HG03521 (cell line): ENCODE data around the gene PDPN.
"Not testable (repeated sequence)": the region's sequence is repeated elsewhere in the genome, so short reads cannot be mapped to it uniquely, and the experiment has no call there.

Experiments used
- ATAC-seq: cut with Tn5 transposase; IDR thresholded peaks from one replicate; pipeline ENCODE4 v1.9.1; 2021; ENCODE audit warnings: mild to moderate bottlenecking, moderate library complexity; ENCODE audit not compliant: unreplicated experiment

PDPN gene, protein sequence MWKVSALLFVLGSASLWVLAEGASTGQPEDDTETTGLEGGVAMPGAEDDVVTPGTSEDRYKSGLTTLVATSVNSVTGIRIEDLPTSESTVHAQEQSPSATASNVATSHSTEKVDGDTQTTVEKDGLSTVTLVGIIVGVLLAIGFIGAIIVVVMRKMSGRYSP

DNA sequence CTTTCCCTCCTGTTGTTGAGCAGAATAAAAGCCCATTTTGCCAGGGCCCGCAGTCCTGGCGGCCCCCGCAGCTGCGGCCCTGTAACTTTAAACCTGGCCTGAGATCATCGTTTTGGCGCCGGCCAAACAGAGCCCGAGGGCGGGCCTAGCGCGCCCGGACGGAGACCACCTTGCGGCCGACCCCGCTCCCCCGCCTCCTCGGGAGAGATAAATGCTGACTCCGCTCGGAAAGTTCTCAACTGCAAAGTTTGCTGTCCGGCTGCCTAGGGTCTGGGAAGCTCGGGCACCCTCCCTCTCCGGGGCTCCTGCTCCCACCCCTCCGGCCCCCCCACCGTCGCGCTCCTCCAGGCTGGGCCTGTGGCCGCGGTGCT lies at the start of gene PDPN:
PDPN (plus strand) TSS at position 238 of the 371 bp plus-strand sequence. CDS start 202 bp downstream, outside the sequence.
- ATAC-seq: no peak

DNA sequence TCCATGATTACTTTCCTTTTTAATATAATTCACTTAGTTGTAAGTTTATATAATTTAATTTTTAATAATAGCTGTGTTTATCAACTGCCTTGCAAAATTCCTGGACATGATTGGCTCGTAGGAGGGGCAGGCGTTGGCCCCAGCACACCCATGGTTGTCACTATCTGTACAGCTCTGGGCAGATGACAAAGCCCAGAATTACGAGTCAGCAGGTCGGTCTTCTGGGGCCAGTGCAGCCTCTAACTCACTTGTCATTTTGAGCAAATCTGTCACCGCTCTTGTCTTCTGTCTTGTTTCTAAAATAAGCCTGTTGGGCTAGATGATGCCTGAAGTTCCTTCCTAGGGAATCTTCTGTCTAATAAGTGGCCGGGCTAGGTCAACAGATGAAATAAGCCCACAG lies 48.4 kb upstream of the PDPN start:
- ATAC-seq: no peak

DNA sequence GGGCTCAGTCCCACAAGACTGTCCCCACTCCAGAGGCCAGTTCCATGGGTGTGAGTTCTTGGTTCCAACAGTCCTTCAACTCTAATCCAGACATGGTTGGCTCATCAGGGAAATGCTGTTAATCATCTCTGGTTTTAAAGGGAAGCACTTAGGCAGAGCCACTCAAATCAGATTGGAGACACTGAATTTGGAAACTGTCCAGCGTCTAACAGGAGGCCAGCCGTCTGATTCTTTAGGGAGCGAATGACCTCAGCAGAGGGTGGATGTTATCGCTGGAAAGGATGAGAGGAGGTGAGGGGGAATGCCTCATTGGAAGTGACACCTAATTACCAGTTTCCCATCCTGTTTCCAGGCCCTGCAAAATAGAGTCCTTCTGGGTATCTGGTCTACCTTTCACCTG lies 47.1 kb upstream of the PDPN start:
- ATAC-seq: no peak

DNA sequence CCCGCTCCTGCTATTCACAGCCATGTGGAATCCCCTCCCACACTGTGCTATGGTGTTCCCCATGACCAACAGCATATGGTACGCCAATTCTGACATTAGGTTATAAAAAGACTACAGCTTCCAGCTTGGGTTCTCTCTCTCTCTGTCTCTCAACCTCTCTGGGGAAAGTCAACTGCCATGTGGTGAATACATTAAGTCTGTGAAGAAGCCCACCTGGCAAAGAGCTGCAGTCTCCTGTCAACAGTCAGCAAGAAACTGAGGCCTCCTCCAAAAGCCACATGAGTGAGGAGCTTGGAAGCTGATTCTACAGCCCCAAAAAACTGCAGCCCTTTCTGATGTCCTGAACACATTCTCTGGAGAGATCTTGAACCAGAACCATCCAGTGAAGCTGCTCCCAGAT lies 44.8 kb upstream of the PDPN start:
- ATAC-seq: no peak

DNA sequence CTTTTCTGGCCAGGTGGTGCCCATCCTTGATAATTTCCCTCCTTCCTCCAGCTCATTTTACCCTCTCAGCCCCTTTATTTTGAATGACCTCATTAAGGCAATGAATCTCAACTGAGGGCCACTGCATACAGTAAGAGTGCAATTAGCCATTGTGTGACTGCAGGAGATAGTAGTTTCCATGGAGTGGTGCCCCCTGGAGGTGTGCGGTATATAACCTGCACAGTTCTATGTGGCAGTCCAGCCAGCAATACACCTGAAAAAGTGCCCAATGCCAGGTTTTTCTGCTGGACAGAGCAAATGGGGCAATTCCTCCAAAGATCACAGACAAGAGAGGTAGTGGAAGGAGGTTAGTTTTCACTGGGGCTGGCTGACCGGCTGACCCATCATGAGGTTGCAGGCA lies 43.9 kb upstream of the PDPN start:
- ATAC-seq: no peak

DNA sequence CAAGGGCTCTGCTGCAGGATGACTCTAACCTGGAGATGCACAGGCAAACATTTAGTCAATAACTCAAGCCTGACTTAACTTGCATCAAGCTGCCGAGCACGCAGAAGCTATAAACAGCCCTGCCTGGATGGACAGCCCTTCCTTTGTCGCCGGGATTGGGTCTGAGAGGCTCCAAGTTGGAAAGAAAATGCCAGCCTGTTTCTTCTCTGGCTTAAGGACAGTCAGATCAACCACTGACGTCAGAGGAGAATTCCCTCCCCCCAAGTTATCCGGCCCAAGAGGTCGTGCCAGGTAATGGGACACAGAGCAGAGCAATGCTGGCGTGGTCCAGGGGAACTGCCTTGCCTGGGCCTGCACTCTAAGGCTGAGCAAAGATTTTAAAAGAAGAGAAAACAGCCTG lies 42.8 kb upstream of the PDPN start:
- no peak for ATAC-seq

DNA sequence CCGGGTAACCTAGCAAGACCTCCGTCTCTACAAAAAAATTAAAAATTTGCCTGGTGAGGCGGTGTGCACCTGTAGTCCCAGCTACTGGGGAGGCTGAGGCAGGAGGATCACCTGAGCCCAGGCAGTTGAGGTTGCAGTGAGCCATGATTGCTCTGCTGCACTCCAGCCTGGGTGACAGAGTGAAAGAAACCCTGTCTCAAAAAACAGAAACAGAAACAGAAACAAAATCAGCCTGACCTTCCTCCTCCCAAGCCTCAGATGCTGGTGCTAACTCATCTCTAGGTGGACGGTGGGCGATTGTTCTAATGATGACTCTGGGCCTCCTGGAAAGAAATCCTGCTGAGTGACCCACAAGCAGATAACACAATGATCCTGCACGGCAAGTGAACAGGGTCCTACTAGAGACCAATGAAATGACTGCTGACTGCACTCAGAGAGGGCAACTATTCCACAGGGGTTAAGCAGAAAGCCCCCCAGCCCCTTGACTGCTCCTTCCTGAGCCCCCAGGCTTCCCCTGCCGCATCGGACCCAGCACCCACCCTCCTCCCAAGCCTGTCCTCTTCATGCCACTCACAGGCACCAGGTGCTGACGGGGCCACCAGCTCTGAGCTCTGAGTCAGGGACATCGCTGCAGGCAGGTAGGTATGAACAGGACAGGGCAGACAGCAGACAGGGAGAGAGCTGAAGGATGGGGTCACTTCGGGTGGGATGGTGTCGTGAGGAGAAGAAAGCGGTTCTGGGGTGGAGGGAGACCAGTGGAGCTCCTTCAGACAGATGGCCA lies 42.0 kb upstream of the PDPN start:
- no peak for ATAC-seq

DNA sequence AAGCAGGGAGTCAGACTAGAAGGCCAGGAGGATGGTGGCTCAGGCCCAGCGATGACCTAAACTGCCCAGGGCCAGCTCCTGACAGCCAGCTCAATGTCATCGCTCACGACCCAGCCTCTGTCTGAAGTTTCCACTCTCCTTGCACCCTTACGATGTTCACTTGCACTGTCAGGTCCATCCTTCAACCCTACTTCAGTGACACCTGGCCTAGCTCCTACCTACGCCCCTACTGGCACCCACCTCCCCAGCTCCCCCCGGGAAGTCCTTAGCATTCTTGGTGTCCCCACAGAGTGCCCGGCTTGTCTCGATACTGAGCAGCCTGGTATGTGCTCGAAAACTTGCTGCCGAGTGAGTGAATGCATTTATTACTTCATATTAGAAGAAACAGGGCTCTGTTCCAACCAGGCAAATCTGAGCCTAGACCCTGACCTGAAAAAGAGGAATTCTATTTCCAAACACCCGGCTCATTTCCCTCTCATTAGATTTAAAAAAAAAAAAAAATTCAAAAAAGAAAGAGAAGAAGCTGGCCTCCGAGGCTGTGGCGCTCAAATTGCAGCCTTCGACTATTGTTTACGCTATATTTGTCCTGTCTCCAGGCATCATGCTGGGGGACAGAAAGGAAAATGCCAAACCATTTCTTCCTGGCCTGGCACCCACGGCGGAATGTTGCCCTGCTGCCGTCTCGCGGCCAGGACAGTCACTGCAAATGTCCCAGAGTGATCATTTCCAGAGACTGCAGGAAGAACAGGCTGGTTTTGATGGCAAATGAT lies 40.0 kb upstream of the PDPN start:
- ATAC-seq: no peak

DNA sequence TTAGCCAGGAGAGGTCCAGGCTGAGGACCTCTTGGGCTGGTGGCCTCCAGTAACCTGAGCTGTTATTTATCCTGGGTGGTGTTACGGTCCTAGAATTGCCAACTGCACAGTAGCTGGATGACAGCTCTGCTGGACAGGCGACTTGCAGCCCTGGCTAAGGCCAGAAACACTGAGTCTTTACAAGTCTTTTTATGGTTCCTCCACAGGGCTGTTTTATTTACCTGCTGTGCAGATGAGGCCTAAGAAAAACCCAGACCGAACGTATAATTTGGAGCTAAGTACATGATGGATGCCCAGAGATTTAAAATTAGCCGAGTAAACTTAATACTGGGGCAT lies 39.4 kb upstream of the PDPN start:
- no peak for ATAC-seq

DNA sequence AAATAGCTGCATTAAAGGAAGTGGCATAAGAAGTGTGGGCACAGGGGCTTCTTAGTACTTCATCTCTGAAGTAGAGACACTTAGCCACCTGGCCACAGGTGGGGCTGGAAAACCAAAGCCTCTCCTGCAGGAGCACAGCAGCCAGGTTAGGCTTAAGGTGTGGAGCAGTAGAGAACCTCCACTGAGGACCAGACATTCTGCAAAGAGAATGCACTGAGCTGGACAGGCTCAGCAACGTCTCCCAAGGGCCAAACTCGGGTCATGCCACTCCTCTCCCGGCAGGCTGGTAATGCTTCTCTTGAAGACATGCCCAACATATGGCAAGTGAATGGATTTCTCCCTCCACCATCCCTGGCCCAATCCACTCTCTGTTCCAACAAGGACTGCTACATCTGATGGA lies 36.8 kb upstream of the PDPN start:
- no peak for ATAC-seq

DNA sequence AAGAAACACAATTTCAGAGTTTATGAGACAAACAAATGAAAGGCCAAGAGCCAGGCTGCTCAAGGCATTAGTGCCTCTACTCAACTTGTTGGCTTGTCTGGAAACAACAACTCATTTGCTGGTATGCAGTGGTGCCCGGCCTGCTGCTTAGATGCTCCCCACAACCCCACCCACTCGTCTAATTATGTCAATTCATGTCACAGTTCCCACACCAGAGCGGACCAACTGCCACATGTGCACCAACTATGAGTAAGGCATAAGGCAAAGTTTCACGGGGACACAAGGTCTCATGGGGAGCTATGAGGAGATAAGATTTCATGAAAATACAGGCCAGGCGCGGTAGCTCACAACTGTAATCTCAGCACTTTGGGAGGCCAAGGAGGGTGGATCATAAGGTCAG lies 35.4 kb upstream of the PDPN start:
- ATAC-seq: no peak

DNA sequence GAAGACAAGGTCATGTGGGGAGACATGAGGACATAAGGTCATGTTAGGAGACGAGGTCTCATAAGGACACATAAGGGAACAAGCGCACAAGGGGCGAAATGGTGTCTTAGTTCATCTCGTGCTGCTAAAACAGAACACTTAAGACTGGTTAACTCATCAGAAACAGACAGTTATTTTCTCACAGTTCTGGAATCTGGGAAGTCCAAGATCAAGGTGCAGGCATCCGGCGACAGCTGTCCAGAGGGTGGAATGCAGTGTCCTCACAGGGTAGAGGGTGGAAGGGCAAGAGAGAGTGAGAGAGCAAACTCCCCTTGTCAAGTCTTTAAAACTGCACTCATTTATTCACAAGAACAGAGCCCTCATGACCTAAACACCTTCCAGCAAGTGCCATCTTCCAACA lies 34.6 kb upstream of the PDPN start:
- no peak for ATAC-seq

DNA sequence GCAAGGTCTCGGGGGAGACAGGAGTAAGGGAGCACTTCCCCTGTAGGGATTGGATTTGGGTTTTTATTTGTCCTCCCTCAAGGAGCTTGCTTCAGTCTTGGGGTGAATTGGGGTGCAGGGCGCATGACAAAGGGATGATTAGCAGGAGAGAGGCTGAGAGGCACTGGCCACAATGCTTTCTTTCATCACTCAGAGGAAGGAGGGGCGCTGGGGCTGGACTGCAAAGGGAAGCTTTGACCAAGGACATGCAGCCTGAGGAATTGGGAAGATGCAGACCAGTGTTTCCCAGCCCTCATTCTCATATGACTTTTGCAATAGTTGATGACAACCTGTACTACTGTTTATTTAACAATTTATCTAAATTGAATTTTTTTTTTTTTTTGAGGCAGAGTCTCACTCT lies 34.1 kb upstream of the PDPN start:
- ATAC-seq: no peak

DNA sequence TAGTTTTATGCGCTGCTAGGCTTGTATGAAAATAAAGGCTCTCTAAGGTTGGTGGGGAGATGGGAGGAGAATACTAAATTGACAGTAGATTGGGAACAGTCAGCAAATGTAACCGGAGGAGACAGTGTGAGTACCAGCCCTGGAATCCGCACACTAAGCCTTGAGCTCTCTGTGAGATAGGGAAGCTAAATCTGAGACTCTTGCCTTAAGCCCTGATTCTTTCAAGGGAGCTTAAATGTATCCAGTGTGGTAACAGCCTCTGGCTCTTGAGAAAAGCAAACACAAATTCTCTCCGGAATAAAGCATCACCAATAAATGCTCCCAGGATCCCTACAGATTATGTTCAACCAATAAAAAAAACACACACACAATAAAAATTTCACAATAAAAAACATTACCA lies 33.0 kb upstream of the PDPN start:
- no peak for ATAC-seq

DNA sequence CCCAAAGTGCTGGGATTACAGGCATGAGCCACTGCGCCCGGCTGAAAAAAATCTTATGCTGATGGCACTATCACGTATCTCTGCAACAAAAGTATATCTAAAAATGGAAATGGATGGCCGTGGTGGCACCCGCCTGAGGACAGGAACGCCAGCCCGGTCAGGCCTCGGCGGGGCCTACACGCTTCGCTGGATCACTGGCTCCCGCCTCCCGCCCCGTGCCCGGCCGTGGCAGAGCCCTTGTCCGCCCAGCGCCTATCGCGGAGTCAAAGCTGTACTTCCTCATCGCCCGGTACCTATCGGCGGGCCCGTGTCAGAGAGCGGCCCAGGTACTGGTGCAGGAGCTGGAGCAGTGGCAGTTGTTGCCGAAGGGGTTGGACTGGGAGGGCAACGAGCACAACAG lies 28.8 kb upstream of the PDPN start:
- no peak for ATAC-seq

DNA sequence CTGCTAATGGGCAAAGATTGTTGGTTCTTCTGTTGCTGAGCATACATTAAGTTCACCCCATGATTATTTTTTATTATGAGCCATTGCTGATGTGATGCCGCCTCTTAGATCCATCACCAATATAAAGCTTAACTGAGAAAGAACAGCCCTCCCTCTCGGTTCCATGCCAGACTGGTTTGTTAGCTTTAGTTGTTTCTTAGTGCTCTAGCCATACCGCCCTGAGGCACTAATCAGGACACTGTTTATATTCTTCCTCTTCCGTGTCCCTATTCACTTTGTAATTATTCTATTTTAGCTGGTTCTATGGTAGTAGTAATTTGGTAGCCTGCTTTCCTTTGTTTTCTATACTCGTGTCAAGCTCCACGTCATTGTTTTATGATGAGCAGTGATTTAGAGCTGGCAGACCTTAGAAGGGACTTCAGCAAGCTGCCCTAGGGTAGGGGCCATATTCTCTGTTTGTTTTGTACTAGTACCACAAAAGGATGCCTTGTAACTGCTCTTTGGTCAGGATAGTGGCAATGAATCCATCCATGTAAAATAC lies 27.3 kb upstream of the PDPN start:
- ATAC-seq: no peak

DNA sequence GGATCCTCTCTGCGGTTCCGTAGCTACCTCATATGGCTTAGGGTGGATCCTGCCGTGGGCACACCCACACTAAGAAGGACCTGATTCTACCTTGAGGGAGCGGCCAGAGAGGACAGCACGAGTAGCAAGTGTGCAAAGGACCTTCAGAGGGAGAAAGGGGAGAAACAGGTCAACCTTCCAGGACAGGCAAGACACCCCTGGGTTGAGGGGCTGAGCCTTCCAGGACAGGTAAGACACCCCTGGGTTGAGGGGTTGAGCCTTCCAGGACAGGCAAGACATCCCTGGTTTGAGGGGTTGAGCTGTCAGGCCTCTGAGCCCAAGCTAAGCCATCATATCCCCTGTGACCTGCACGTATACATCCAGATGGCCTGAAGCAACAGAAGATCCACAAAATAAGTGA lies 23.1 kb upstream of the PDPN start:
- no peak for ATAC-seq

DNA sequence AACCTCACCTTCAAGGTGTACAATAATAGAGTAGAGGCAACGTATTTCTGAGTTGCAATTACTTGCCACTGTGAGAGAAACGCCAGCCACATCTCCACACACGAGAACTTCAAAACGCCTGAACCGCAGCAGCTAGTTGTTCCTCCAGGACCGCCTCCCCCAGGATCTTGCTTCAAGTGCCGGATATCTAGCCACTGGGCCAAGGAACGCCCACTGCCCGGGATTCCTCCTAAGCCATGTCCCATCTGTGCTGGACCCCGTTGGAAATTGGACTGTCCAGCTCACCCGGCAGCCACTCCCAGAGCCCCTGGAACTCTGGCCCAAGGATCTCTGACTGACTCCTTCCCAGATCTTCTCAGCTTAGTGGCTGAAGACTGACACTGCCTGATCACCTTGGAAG lies 20.7 kb upstream of the PDPN start:
- ATAC-seq: not testable (repeated sequence)

DNA sequence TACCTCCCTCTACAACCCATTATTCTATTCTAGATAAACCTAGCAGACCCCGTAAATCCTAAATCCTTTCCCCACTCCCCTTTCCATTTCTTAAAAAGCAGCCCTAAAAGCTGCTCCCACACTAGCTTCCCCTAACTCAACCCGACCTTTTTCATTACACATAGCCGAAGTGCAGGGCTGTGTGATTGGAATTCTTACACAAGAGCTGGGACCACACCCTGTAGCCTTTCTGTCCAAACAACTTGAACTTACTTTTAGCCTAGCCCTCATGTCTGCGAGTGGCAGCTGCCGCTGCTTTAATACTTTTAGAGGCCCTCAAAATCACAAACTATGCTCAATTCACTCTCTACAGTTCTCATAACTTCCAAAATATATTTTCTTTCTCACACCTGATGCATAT lies 19.6 kb upstream of the PDPN start:
- ATAC-seq: no peak

DNA sequence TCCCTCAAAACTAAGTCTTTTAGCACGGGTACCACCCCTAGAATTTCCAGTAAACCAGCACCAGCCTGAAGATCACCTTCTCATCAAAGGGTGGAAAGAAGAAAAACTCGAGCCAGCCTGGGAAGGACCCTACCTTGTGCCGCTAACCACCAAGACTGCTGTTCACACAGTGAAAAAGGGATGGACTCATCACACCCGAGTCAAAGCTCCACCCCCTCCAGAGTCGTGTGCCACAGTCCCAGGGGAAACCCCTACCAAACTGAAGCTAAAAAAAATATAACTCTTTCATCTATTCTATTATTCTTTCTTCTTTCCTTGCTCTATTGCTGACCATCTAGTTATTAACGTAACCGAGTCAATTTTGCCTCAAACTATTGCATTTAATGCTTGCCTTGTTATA lies 13.2 kb upstream of the PDPN start:
- ATAC-seq: not testable (repeated sequence)

DNA sequence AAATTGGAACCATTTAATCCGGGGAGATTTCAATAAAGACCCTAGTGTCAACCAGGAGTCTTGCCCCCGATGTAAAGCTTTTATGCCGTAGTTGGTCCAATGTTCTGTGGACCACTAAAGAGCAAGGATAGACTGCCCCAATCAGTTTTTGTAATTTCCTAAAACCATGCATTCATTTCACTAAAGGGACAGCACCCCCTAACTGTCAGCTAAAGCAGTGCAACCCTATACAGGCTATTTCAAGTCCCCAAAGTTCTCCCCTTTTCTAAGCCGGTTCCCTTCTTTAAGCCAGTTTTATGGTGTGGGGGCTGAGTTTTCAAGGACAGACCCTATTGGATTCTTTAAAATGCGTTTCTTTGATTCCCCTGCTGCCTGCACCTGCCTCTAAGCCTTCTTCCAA lies 12.7 kb upstream of the PDPN start:
- ATAC-seq: no peak

DNA sequence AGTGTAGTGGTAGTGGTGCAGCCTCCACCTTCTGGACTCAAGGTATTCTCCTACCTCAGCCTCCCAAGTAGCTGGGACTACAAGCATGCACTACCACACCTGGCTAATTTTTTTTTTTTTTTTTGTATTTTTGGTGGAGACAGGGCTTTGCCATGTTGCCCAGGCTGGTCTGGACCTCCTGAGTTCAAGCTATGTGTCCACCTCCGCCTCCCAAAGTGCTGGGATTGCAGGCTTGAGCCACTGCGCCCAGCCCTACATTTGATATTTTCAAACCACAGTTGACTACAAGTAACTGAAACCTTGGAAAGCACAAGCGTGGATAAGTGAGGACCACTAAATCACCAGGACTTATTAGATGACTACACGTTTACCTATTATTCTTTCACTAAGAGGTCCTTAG lies 10.0 kb upstream of the PDPN start:
- ATAC-seq: no peak
